Liver (tissue), 9 donors: Measurements from ENCODE around the gene SDF2L1. TPM values are rescaled to one million over a fixed set of nuclear protein-coding genes. Genes with fewer than 3 reads are reported as not detected.

Experiments used
- DNase-seq: peaks from one replicate; pipeline ENCODE4 v3.0.0-alpha.2; 2017; ENCODE audit warnings: low spot score
- H3K27ac ChIP-seq, 2 donors: one replicate each; pipeline ENCODE4 v1.7.0; 2013; ENCODE audit warnings: inconsistent platforms in 2 of 2, low read length in 2 of 2, control low read depth in 1 of 2, low read depth in 1 of 2, mild to moderate bottlenecking in 1 of 2
- H3K27me3 ChIP-seq, 4 donors: one replicate each; pipeline versions ENCODE4 v1.6.1 to v1.7.0; 2013; ENCODE audit warnings: low read length in 3 of 4, inconsistent platforms in 1 of 4, mild to moderate bottlenecking in 1 of 4, moderate library complexity in 1 of 4; ENCODE audit not compliant: control insufficient read depth in 4 of 4, insufficient read depth in 4 of 4
- H3K36me3 ChIP-seq, 4 donors: one replicate each; pipeline versions ENCODE4 v1.6.1 to v1.7.0; 2013; ENCODE audit warnings: low read length in 3 of 4, mild to moderate bottlenecking in 3 of 4, low read depth in 1 of 4, moderate library complexity in 1 of 4; ENCODE audit not compliant: control insufficient read depth in 4 of 4, insufficient read depth in 3 of 4
- H3K4me1 ChIP-seq, 4 donors: one replicate each; pipeline versions ENCODE4 v1.6.1 to v1.7.0; 2013; ENCODE audit warnings: low read length in 3 of 4, mild to moderate bottlenecking in 3 of 4, moderate library complexity in 1 of 4; ENCODE audit not compliant: control insufficient read depth in 4 of 4, insufficient read depth in 4 of 4
- H3K4me3 ChIP-seq, 3 donors: one replicate each; pipeline versions ENCODE4 v1.6.1 to v1.7.0; 2013; ENCODE audit warnings: low read length in 3 of 3, control low read depth in 1 of 3, low read depth in 1 of 3, mild to moderate bottlenecking in 1 of 3
- H3K9ac ChIP-seq, 2 donors: one replicate each; pipeline ENCODE4 v1.7.0; 2013; ENCODE audit warnings: low read length in 2 of 2, mild to moderate bottlenecking in 2 of 2, moderate library complexity in 2 of 2, control low read depth in 1 of 2, low read depth in 1 of 2
- H3K9me3 ChIP-seq, 4 donors: one replicate each; pipeline versions ENCODE4 v1.6.1 to v1.7.0; 2013; ENCODE audit warnings: low read length in 3 of 4; ENCODE audit not compliant: control insufficient read depth in 4 of 4
- ATF3 ChIP-seq: IDR thresholded peaks from 2 replicates; pipeline ENCODE4 v1.6.1; 2016; ENCODE audit warnings: antibody characterized with exemption
- CTCF ChIP-seq: fragments of 150-350 bp; IDR thresholded peaks from 2 replicates; pipeline ENCODE4 v1.5.1; 2017; ENCODE audit warnings: improper control_type of control experiment, low read depth, low read length; ENCODE audit not compliant: missing input control
- EGR1 ChIP-seq, 2 donors: IDR thresholded peaks; 2 replicates each; pipeline ENCODE4 v1.6.1; 2016 to 2018; ENCODE audit warnings: antibody characterized with exemption in 2 of 2, low read depth in 2 of 2
- FOXA2 ChIP-seq: IDR thresholded peaks from 2 replicates; pipeline ENCODE4 v1.6.1; 2016; ENCODE audit warnings: antibody characterized with exemption
- HNF4A ChIP-seq, 2 donors: conservative IDR thresholded peaks; 2 replicates each; pipeline ENCODE4 v1.6.1; 2016; ENCODE audit warnings: antibody characterized with exemption in 2 of 2, mild to moderate bottlenecking in 2 of 2
- HNF4G ChIP-seq: IDR thresholded peaks from 2 replicates; pipeline ENCODE4 v1.6.1; 2016; ENCODE audit warnings: antibody characterized with exemption
- JUND ChIP-seq, 2 donors: IDR thresholded peaks; 2 replicates each; pipeline ENCODE4 v1.6.1; 2016; ENCODE audit warnings: antibody characterized with exemption in 2 of 2
- MAX ChIP-seq: IDR thresholded peaks from 2 replicates; pipeline ENCODE4 v1.6.1; 2016; ENCODE audit warnings: antibody characterized with exemption
- NR2F2 ChIP-seq: IDR thresholded peaks from 2 replicates; pipeline ENCODE4 v1.6.1; 2016; ENCODE audit warnings: antibody characterized with exemption
- RAD21 ChIP-seq, 2 donors: IDR thresholded peaks; 2 replicates each; pipeline ENCODE4 v1.6.1; 2016; ENCODE audit warnings: antibody characterized with exemption in 2 of 2, mild to moderate bottlenecking in 2 of 2
- REST ChIP-seq: IDR thresholded peaks from 2 replicates; pipeline ENCODE4 v1.6.1; 2016; ENCODE audit warnings: antibody characterized with exemption, mild to moderate bottlenecking
- RXRA ChIP-seq, 2 donors: IDR thresholded peaks; 2 replicates each; pipeline ENCODE4 v1.6.1; 2017 to 2018; ENCODE audit warnings: antibody characterized with exemption in 2 of 2, mild to moderate bottlenecking in 1 of 2
- SP1 ChIP-seq: IDR thresholded peaks from 2 replicates; pipeline ENCODE4 v1.6.1; 2018; ENCODE audit warnings: antibody characterized with exemption, mild to moderate bottlenecking
- TAF1 ChIP-seq: conservative IDR thresholded peaks from 2 replicates; pipeline ENCODE4 v1.6.1; 2016; ENCODE audit warnings: antibody characterized with exemption, mild to moderate bottlenecking
- YY1 ChIP-seq: IDR thresholded peaks from 2 replicates; pipeline ENCODE4 v1.6.1; 2016; ENCODE audit warnings: antibody characterized with exemption, mild to moderate bottlenecking
- ZBTB33 ChIP-seq: IDR thresholded peaks from 2 replicates; pipeline ENCODE4 v1.6.1; 2016; ENCODE audit warnings: antibody characterized with exemption
- WGBS: extraction: QIAGEN DNeasy Blood & Tissue Kit; methylation state at CpG from one replicate; pipeline ENCODE4 v1.1.7; 2013; 5-methylcytosine and 5-hydroxymethylcytosine counted together
- polyA plus RNA-seq, 2 donors: library from polyadenylated mRNA; stranded (reverse) in 1 of 2; unstranded in 1 of 2; fragments of 200-250 nt in 1 of 2; fragments of >200 nt in 1 of 2; fragmentation: Nextera tagmentation in 1 of 2; extraction: Ambion mirVana in 1 of 2; gene quantifications; one replicate each; pipeline versions ENCODE4 v1.2.1 to v1.2.3, GENCODE V29; 2013 to 2015
- total RNA-seq, 2 donors: library from RNA; depleted of rRNA; stranded (reverse); fragments of >200 nt; gene quantifications; one replicate each; pipeline ENCODE4 v1.2.3, GENCODE V29; 2014
- donor health status: healthy.
- donor health status: healthy.
- donor health status: healthy.
- donor health status: healthy.
- donor health status: healthy.

SDF2L1 gene
- total and polyA plus RNA-seq, 4 donors: 36.3 to 173 (median 82.9) TPM

GRCh38 chr22:21611210-21611977 is 30.7 kb upstream of the SDF2L1 start:
- Histone ChIP-seq H3K27ac (no peak overlapping the region), H3K27me3 (no peaks in the 10 kb centered on the region), H3K4me1 (no peaks in the 10 kb centered on the region), H3K36me3 (peaks cover 3 to 33% (median 22%) of the 10 kb centered on the region in 4 donors), H3K9me3 (no peaks in the 10 kb centered on the region), H3K9ac (no peak overlapping the region), H3K4me3 (no peak overlapping the region)
- TF ChIP-seq NR2F2: no peak
- TF ChIP-seq ZBTB33: no peak
- no peak for TF ChIP-seq RXRA (IDR thresholded peaks at IDR 0.05)
- TF ChIP-seq HNF4G: no peak
- TF ChIP-seq EGR1 (IDR thresholded peaks at IDR 0.05; ENCODE audit: low read depth in 2 of 2): no peak
- TF ChIP-seq TAF1: no peak
- no peak for TF ChIP-seq RAD21 (IDR thresholded peaks at IDR 0.05)
- TF ChIP-seq JUND (IDR thresholded peaks at IDR 0.05): no peak
- no peak for TF ChIP-seq REST
- TF ChIP-seq SP1: no peak
- no peak for TF ChIP-seq CTCF
- no peak for TF ChIP-seq YY1
- TF ChIP-seq FOXA2: no peak
- no peak for TF ChIP-seq HNF4A (conservative IDR thresholded peaks at IDR 0.05)
- no peak for TF ChIP-seq MAX
- no peak for TF ChIP-seq ATF3
- 93% methylated on average over 4 of the region's 4 CpGs for WGBS
- no peak for DNase-seq
